ENCODE results near the gene MYPN.

Gene MYPN

GRCh38 chr10:68235111-68235510 lies 125.8 kb downstream of the MYPN start:
- DNase-seq = no peak
- Histone ChIP-seq H3K27me3 (no peaks in the 10 kb centered on the region), H3K4me3 (ENCODE audit: low read depth, low read length) (no peak overlapping the region), H3K4me1 (no peaks in the 10 kb centered on the region; the same call in 1 of the 2 replicates), H3K36me3 (no peaks in the 10 kb centered on the region), H3K9me3 (no peaks in the 10 kb centered on the region)
- no peak for TF ChIP-seq CTCF (IDR thresholded peaks at IDR 0.05; ENCODE audit: low read depth, low read length)

- H3K4me3 ChIP-seq (ENCODE audit: low read depth, low read length) = no peak overlapping the region
- H3K9me3 ChIP-seq = no peaks in the 10 kb centered on the region
- DNase-seq = no peak
- TF ChIP-seq CTCF (IDR thresholded peaks at IDR 0.05; ENCODE audit: low read depth, low read length) = no peak
- H3K36me3 ChIP-seq = no peaks in the 10 kb centered on the region
- H3K4me1 ChIP-seq = no peaks in the 10 kb centered on the region; the same call in 1 of the 2 replicates
- H3K27me3 ChIP-seq = no peaks in the 10 kb centered on the region
These were observed 126.3 kb downstream of the MYPN start for GRCh38 chr10:68235581-68235980.

GRCh38 chr10:68237173-68237572 lies 127.9 kb downstream of the MYPN start:
- H3K27me3 ChIP-seq = no peaks in the 10 kb centered on the region
- H3K36me3 ChIP-seq = no peaks in the 10 kb centered on the region
- no peak overlapping the region for H3K4me3 ChIP-seq (ENCODE audit: low read depth, low read length)
- no peak for TF ChIP-seq CTCF (IDR thresholded peaks at IDR 0.05; ENCODE audit: low read depth, low read length)
- no peaks in the 10 kb centered on the region for H3K9me3 ChIP-seq
- no peaks in the 10 kb centered on the region; the same call in 1 of the 2 replicates for H3K4me1 ChIP-seq
- no peak for DNase-seq

GRCh38 chr10:68238371-68238770 lies 129.1 kb downstream of the MYPN start:
- Histone ChIP-seq H3K4me3 (ENCODE audit: low read depth, low read length) (no peak overlapping the region), H3K4me1 (no peaks in the 10 kb centered on the region; the same call in 1 of the 2 replicates), H3K9me3 (no peaks in the 10 kb centered on the region), H3K36me3 (no peaks in the 10 kb centered on the region), H3K27me3 (no peaks in the 10 kb centered on the region)
- no peak for TF ChIP-seq CTCF (IDR thresholded peaks at IDR 0.05; ENCODE audit: low read depth, low read length)
- DNase-seq = no peak

GRCh38 chr10:68239069-68239468 lies 129.8 kb downstream of the MYPN start:
- H3K9me3 ChIP-seq = no peaks in the 10 kb centered on the region
- no peak for DNase-seq
- no peaks in the 10 kb centered on the region for H3K27me3 ChIP-seq
- no peaks in the 10 kb centered on the region for H3K36me3 ChIP-seq
- no peak for TF ChIP-seq CTCF (IDR thresholded peaks at IDR 0.05; ENCODE audit: low read depth, low read length)
- H3K4me1 ChIP-seq = no peaks in the 10 kb centered on the region; the same call in 1 of the 2 replicates
- no peak overlapping the region for H3K4me3 ChIP-seq (ENCODE audit: low read depth, low read length)

GRCh38 chr10:68239596-68240150 lies 130.4 kb downstream of the MYPN start:
- TF ChIP-seq CTCF (IDR thresholded peaks at IDR 0.05; ENCODE audit: low read depth, low read length) = no peak
- no peaks in the 10 kb centered on the region; the same call in 1 of the 2 replicates for H3K4me1 ChIP-seq
- no peak for DNase-seq
- H3K4me3 ChIP-seq (ENCODE audit: low read depth, low read length) = no peak overlapping the region
- no peaks in the 10 kb centered on the region for H3K36me3 ChIP-seq
- H3K9me3 ChIP-seq = no peaks in the 10 kb centered on the region
- H3K27me3 ChIP-seq = no peaks in the 10 kb centered on the region
